GM12872 (cell line): Measurements from ENCODE around the gene PPIA.

Source experiments
- CTCF ChIP-seq: IDR thresholded peaks from 3 replicates; pipeline ENCODE4 v1.5.1; 2011; ENCODE audit warnings: low read depth, mild to moderate bottlenecking, low read length, moderate library complexity; ENCODE audit not compliant: insufficient read depth

The PPIA gene

GRCh38 chr7:44752822-44753221 is 43.7 kb upstream of the PPIA start:
- TF ChIP-seq CTCF = no peak

- no peak for TF ChIP-seq CTCF
These were observed 41.4 kb upstream of the PPIA start for GRCh38 chr7:44754802-44755697.

DNA sequence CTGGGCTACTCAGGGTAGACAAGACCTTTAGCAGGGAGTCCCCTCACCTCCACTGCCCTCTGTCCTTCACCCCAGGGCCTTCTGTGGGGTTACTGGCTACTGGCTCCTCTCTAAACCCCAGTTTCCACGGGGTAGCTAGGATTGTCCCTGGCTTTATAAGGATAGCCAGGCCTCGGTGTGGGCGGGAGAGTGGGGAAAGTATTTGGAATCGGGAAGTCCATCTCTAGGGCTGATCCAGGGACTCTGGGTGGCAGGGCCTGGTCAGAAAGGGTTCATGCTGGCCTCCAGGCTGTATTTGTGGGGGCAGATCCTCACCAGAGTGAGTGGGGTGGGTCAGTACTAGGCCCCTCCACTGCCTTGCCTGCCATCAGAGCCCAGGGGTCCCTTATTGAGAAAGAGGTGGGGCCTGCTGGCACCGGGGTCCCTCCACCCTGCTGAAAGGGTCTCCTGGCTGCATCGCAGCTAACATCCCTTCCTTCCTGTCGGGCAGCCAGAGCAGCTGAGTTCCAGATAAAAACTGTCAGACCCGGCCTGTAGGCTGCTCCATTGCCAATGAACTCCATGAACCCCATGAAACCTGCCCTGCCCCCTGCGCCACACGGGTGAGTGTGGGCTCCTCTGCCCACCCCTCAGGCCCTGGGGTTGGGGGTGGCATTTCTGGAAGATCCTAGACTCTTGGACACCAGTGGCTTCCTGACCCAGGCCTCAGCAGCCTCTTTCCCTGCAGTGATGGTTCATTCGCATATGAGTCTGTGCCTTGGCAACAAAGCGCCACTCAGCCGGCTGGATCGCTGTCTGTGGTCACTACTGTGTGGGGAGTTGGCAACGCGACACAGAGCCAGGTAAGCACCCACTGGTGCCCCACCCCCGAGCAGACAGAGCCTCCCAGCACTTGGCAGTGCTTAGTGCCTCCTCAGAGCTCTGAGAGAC is 40.5 kb upstream of the PPIA start:
- no peak for TF ChIP-seq CTCF

- no peak for TF ChIP-seq CTCF
These were observed 39.6 kb upstream of the PPIA start for GRCh38 chr7:44756904-44757303.

GRCh38 chr7:44757311-44757710 is 39.2 kb upstream of the PPIA start:
- TF ChIP-seq CTCF = no peak

- no peak for TF ChIP-seq CTCF
These were observed 38.7 kb upstream of the PPIA start for GRCh38 chr7:44757739-44758138.

DNA sequence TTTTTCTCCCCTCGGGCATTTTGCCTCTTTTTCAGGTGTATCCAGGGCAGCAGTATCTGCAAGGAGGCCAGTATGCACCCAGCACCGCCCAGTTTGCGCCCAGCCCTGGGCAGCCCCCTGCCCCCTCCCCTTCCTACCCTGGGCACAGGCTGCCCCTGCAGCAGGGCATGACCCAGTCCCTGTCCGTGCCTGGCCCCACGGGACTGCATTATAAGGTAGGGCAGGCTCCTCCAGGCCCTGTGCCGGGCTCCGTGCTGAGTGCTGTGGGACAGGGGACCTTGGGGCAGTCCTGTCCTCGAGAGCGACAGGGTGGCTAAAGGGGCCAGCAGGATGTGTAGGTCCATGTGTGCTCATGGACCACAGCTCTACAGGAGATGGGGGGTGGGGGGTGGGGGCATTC is 37.2 kb upstream of the PPIA start:
- TF ChIP-seq CTCF = no peak
